ENCODE results near the gene APLP1.
"Not testable (repeated sequence)": the region's sequence is repeated elsewhere in the genome, so short reads cannot be mapped to it uniquely, and the experiment has no call there.

Gene APLP1

DNA sequence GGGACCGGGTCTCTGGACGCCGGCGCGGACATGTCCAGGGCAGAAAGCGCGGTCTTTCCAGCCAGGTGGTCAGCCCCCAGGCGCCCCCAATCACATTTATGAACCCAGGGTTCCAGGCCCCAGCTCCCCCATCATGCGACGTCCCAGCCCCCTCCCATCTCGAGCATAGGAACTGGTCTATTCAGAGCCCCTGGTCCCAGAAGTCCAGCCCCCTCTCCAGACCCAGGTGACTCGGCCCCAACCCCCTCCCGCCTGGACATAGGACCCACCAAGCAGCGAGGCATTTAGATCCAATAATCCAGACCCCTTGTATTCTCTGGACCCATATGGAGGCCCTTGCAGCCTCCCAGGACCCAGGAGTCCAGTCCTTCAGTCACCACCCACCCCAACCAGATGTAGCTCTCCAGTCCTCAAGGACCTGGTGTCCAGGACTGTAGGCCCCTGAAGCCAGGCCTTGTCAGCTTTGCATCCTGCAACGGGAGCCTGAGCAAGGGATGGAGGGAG lies 501 bp downstream of the APLP1 start:
- TF ChIP-seq, protein P1, sequence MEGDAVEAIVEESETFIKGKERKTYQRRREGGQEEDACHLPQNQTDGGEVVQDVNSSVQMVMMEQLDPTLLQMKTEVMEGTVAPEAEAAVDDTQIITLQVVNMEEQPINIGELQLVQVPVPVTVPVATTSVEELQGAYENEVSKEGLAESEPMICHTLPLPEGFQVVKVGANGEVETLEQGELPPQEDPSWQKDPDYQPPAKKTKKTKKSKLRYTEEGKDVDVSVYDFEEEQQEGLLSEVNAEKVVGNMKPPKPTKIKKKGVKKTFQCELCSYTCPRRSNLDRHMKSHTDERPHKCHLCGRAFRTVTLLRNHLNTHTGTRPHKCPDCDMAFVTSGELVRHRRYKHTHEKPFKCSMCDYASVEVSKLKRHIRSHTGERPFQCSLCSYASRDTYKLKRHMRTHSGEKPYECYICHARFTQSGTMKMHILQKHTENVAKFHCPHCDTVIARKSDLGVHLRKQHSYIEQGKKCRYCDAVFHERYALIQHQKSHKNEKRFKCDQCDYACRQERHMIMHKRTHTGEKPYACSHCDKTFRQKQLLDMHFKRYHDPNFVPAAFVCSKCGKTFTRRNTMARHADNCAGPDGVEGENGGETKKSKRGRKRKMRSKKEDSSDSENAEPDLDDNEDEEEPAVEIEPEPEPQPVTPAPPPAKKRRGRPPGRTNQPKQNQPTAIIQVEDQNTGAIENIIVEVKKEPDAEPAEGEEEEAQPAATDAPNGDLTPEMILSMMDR (IDR thresholded peaks at IDR 0.05; ENCODE audit: insufficient read depth, low read length), result no peak
- no peak for TF ChIP-seq REST (IDR thresholded peaks at IDR 0.05; ENCODE audit: insufficient replicate concordance, low read depth)
- no peak for TF ChIP-seq GABPA (IDR thresholded peaks at IDR 0.05; ENCODE audit: low read depth)
- TF ChIP-seq SPI1 (IDR thresholded peaks at IDR 0.05; ENCODE audit: borderline replicate concordance, low read depth), result no peak
- no peak for TF ChIP-seq POLR2AphosphoS5 (IDR thresholded peaks at IDR 0.05; ENCODE audit: low read depth)
- Histone ChIP-seq H3K4me3 (replicated peaks; ENCODE audit: insufficient read depth, low read length) (peak overlapping the region; percentile 27), H3K27me3 (ENCODE audit: insufficient read depth, poor library complexity, severe bottlenecking) (peaks cover 33% of the 10 kb centered on the region), H3K27ac (replicated peaks) (no peak overlapping the region)
- no peak for DNase-seq (ENCODE audit: low read depth in 1 of 2, low spot score in 1 of 2)

GRCh38 chr19:35869327-35870123 lies 1.2 kb downstream of the APLP1 start:
- H3K27me3 ChIP-seq (ENCODE audit: insufficient read depth, poor library complexity, severe bottlenecking), result peaks cover 33% of the 10 kb centered on the region
- TF ChIP-seq REST (IDR thresholded peaks at IDR 0.05; ENCODE audit: insufficient replicate concordance, low read depth), result no peak
- TF ChIP-seq SPI1 (IDR thresholded peaks at IDR 0.05; ENCODE audit: borderline replicate concordance, low read depth), result no peak
- no peak for TF ChIP-seq POLR2AphosphoS5 (IDR thresholded peaks at IDR 0.05; ENCODE audit: low read depth)
- TF ChIP-seq, protein P1 (IDR thresholded peaks at IDR 0.05; ENCODE audit: insufficient read depth, low read length), result no peak
- no peak for TF ChIP-seq GABPA (IDR thresholded peaks at IDR 0.05; ENCODE audit: low read depth)
- peak; percentile 43 to 68 for DNase-seq (ENCODE audit: low read depth in 1 of 2, low spot score in 1 of 2)
- H3K4me3 ChIP-seq (replicated peaks; ENCODE audit: insufficient read depth, low read length), result no peak overlapping the region
- no peak overlapping the region for H3K27ac ChIP-seq (replicated peaks)

GRCh38 chr19:35870124-35870736 lies 1.9 kb downstream of the APLP1 start:
- H3K4me3 ChIP-seq (replicated peaks; ENCODE audit: insufficient read depth, low read length); H3K27ac ChIP-seq (replicated peaks); DNase-seq (ENCODE audit: low read depth in 1 of 2, low spot score in 1 of 2): not testable (repeated sequence)
- peaks cover 33% of the 10 kb centered on the region for H3K27me3 ChIP-seq (ENCODE audit: insufficient read depth, poor library complexity, severe bottlenecking)

GRCh38 chr19:35870798-35871197 lies 2.4 kb downstream of the APLP1 start:
- Histone ChIP-seq H3K4me3 (replicated peaks; ENCODE audit: insufficient read depth, low read length) (no peak overlapping the region), H3K27ac (replicated peaks) (no peak overlapping the region), H3K27me3 (ENCODE audit: insufficient read depth, poor library complexity, severe bottlenecking) (peaks cover 33% of the 10 kb centered on the region)
- TF ChIP-seq, protein P1 (IDR thresholded peaks at IDR 0.05; ENCODE audit: insufficient read depth, low read length), result no peak
- no peak for TF ChIP-seq POLR2AphosphoS5 (IDR thresholded peaks at IDR 0.05; ENCODE audit: low read depth)
- TF ChIP-seq SPI1 (IDR thresholded peaks at IDR 0.05; ENCODE audit: borderline replicate concordance, low read depth), result no peak
- TF ChIP-seq REST (IDR thresholded peaks at IDR 0.05; ENCODE audit: insufficient replicate concordance, low read depth), result no peak
- no peak for TF ChIP-seq GABPA (IDR thresholded peaks at IDR 0.05; ENCODE audit: low read depth)
- no peak for DNase-seq (ENCODE audit: low read depth in 1 of 2, low spot score in 1 of 2)

Data from HL-60 (cell line).